Neuronal stem cell (in vitro differentiated cells): ENCODE data around the gene LSAMP.

Experiments
- DNase-seq: peaks from one replicate; pipeline ENCODE4 v3.0.0-alpha.2; 2013; ENCODE audit warnings: low spot score
- H2AFZ ChIP-seq: one replicate; pipeline ENCODE4 v1.6.1; 2013; ENCODE audit warnings: mild to moderate bottlenecking, low read length, inconsistent platforms
- H2AK5ac ChIP-seq: 2 replicates; pipeline ENCODE4 v1.6.1; 2013; ENCODE audit warnings: low read depth, mild to moderate bottlenecking, inconsistent platforms, low read length, moderate library complexity, mixed read lengths
- H2BK120ac ChIP-seq: 2 replicates; pipeline ENCODE4 v1.6.1; 2013; ENCODE audit warnings: low read depth, mild to moderate bottlenecking, inconsistent platforms, low read length, moderate library complexity, mixed read lengths
- H2BK12ac ChIP-seq: one replicate; pipeline ENCODE4 v1.6.1; 2013; ENCODE audit warnings: low read length, inconsistent platforms
- H2BK15ac ChIP-seq: 2 replicates; pipeline ENCODE4 v1.6.1; 2013; ENCODE audit warnings: mild to moderate bottlenecking, low read length, inconsistent platforms, mixed read lengths
- H2BK5ac ChIP-seq: one replicate; pipeline ENCODE4 v1.6.1; 2013; ENCODE audit warnings: inconsistent platforms, mild to moderate bottlenecking, low read length, moderate library complexity
- H3K14ac ChIP-seq: one replicate; pipeline ENCODE4 v1.6.1; 2013; ENCODE audit warnings: low read length, inconsistent platforms
- H3K18ac ChIP-seq: 2 replicates; pipeline ENCODE4 v1.6.1; 2013; ENCODE audit warnings: low read length, inconsistent platforms
- H3K23ac ChIP-seq: 2 replicates; pipeline ENCODE4 v1.6.1; 2013; ENCODE audit warnings: low read depth, mild to moderate bottlenecking, mixed read lengths, low read length, inconsistent platforms; ENCODE audit not compliant: poor library complexity
- H3K27ac ChIP-seq: replicated peaks from 3 replicates; pipeline ENCODE4 v1.5.1; 2013; ENCODE audit warnings: low read length, inconsistent platforms
- H3K27me3 ChIP-seq, 3 experiments: 2 replicates each; pipeline ENCODE4 v1.6.1; 2013; ENCODE audit warnings: low read length in 3 of 3, mild to moderate bottlenecking in 2 of 3, inconsistent platforms in 1 of 3, low read depth in 1 of 3, mixed read lengths in 1 of 3, moderate library complexity in 1 of 3; ENCODE audit not compliant: control insufficient read depth in 3 of 3, insufficient read depth in 3 of 3
- H3K36me3 ChIP-seq, 2 donors: replicated peaks in 1 of 2; 2 replicates each; pipeline ENCODE4 v1.6.1; 2013; ENCODE audit warnings: low read length in 2 of 2; ENCODE audit not compliant: control insufficient read depth in 2 of 2, insufficient read depth in 2 of 2
- H3K4ac ChIP-seq: 2 replicates; pipeline ENCODE4 v1.6.1; 2013; ENCODE audit warnings: inconsistent platforms, mild to moderate bottlenecking, low read length, moderate library complexity
- H3K4me1 ChIP-seq, 2 donors: 1 replicate in 1 of 2; 2 replicates in 1 of 2; pipeline ENCODE4 v1.6.1; 2013; ENCODE audit warnings: low read length in 2 of 2, low read depth in 1 of 2; ENCODE audit not compliant: control insufficient read depth in 2 of 2, insufficient read depth in 1 of 2
- H3K4me2 ChIP-seq: one replicate; pipeline ENCODE4 v1.6.1; 2013; ENCODE audit warnings: mild to moderate bottlenecking, low read length, inconsistent platforms; ENCODE audit not compliant: insufficient read depth, poor library complexity, severe bottlenecking
- H3K4me3 ChIP-seq, 2 donors: 2 replicates each; pipeline ENCODE4 v1.5.1; 2013; ENCODE audit warnings: low read length in 2 of 2, mild to moderate bottlenecking in 2 of 2, inconsistent platforms in 1 of 2, moderate library complexity in 1 of 2
- H3K79me1 ChIP-seq: one replicate; pipeline ENCODE4 v1.6.1; 2013; ENCODE audit warnings: low read depth, mild to moderate bottlenecking, inconsistent platforms, low read length, moderate library complexity
- H3K9ac ChIP-seq: one replicate; pipeline ENCODE4 v1.6.1; 2013; ENCODE audit warnings: mild to moderate bottlenecking, low read depth, low read length, inconsistent platforms; ENCODE audit not compliant: poor library complexity
- H3K9me3 ChIP-seq, 2 donors: replicated peaks in 1 of 2; 2 replicates each; pipeline versions ENCODE3 to v1.6.1; 2013; ENCODE audit warnings: low read length in 2 of 2, mild to moderate bottlenecking in 2 of 2, inconsistent platforms in 1 of 2, low read depth in 1 of 2, mixed read lengths in 1 of 2, moderate library complexity in 1 of 2; ENCODE audit not compliant: control insufficient read depth in 2 of 2, insufficient read depth in 1 of 2
- H4K8ac ChIP-seq: one replicate; pipeline ENCODE4 v1.6.1; 2013; ENCODE audit warnings: low read depth, mild to moderate bottlenecking, inconsistent platforms, low read length, moderate library complexity
- H4K91ac ChIP-seq: one replicate; pipeline ENCODE4 v1.6.1; 2013; ENCODE audit warnings: low read length, low read depth, mild to moderate bottlenecking, inconsistent platforms; ENCODE audit not compliant: poor library complexity
- WGBS, 2 donors: extraction: QIAGEN DNeasy Blood & Tissue Kit; methylation state at CpG; one replicate each; pipeline ENCODE4 v1.1.7; 2013; ENCODE audit warnings: missing lambda C conversion rate in 2 of 2, mixed read lengths in 1 of 2; ENCODE audit not compliant: insufficient read length in 2 of 2, insufficient replicate concordance in 1 of 2; ENCODE audit errors: extremely low coverage in 2 of 2; 5-methylcytosine and 5-hydroxymethylcytosine counted together

LSAMP gene

GRCh38 chr3:115931581-115931980, 513.7 kb downstream of the LSAMP start:
- H3K14ac ChIP-seq = no peak overlapping the region
- no peak overlapping the region for H4K91ac ChIP-seq
- H3K27me3 ChIP-seq = no peaks in the 10 kb centered on the region
- no peak overlapping the region for H4K8ac ChIP-seq
- H3K23ac ChIP-seq = no peak overlapping the region
- no peak overlapping the region for H2AK5ac ChIP-seq
- H3K79me1 ChIP-seq = no peaks in the 10 kb centered on the region
- H3K9ac ChIP-seq = no peak overlapping the region
- H3K18ac ChIP-seq = no peak overlapping the region
- H3K4me2 ChIP-seq = no peak overlapping the region
- H3K27ac ChIP-seq = no peak overlapping the region
- no CpG with 5 or more reads among the region's 2 CpGs for WGBS, 2 donors
- H3K4me1 ChIP-seq = peaks cover 6 to 10% of the 10 kb centered on the region in 2 donors
- no peak overlapping the region for H2BK120ac ChIP-seq
- no peak overlapping the region for H2BK5ac ChIP-seq
- H3K9me3 ChIP-seq = no peaks in the 10 kb centered on the region
- H2AFZ ChIP-seq = no peak overlapping the region
- DNase-seq = no peak
- H3K36me3 ChIP-seq = no peaks in the 10 kb centered on the region
- H2BK15ac ChIP-seq = no peak overlapping the region
- no peak overlapping the region for H2BK12ac ChIP-seq
- no peak overlapping the region for H3K4ac ChIP-seq
- H3K4me3 ChIP-seq = no peak overlapping the region

- H3K36me3 ChIP-seq = no peaks in the 10 kb centered on the region
- no peak overlapping the region for H3K4ac ChIP-seq
- H3K27ac ChIP-seq = no peak overlapping the region
- no peak overlapping the region for H4K8ac ChIP-seq
- H2BK5ac ChIP-seq = no peak overlapping the region
- H3K23ac ChIP-seq = no peak overlapping the region
- no peak overlapping the region for H2BK15ac ChIP-seq
- DNase-seq = no peak
- H2AFZ ChIP-seq = no peak overlapping the region
- H3K9ac ChIP-seq = no peak overlapping the region
- H2BK120ac ChIP-seq = no peak overlapping the region
- no peaks in the 10 kb centered on the region for H3K79me1 ChIP-seq
- no peak overlapping the region for H3K14ac ChIP-seq
- no peak overlapping the region for H2AK5ac ChIP-seq
- peaks cover 6 to 10% of the 10 kb centered on the region in 2 donors for H3K4me1 ChIP-seq
- H3K27me3 ChIP-seq = no peaks in the 10 kb centered on the region
- H2BK12ac ChIP-seq = no peak overlapping the region
- WGBS, 2 donors = no CpG with 5 or more reads among the region's 3 CpGs
- H3K18ac ChIP-seq = no peak overlapping the region
- no peak overlapping the region for H3K4me2 ChIP-seq
- no peak overlapping the region for H4K91ac ChIP-seq
- H3K4me3 ChIP-seq = no peak overlapping the region
- H3K9me3 ChIP-seq = no peaks in the 10 kb centered on the region
These were observed 514.4 kb downstream of the LSAMP start for GRCh38 chr3:115930922-115931321.

GRCh38 chr3:115930168-115930567, 515.1 kb downstream of the LSAMP start:
- no peak overlapping the region for H2AK5ac ChIP-seq
- H2AFZ ChIP-seq = no peak overlapping the region
- no peak overlapping the region for H4K8ac ChIP-seq
- no peak overlapping the region for H3K18ac ChIP-seq
- H3K27me3 ChIP-seq = no peaks in the 10 kb centered on the region
- no peak overlapping the region for H4K91ac ChIP-seq
- no peak overlapping the region for H3K14ac ChIP-seq
- DNase-seq = no peak
- no peak overlapping the region for H3K4me3 ChIP-seq
- H3K4me2 ChIP-seq = no peak overlapping the region
- no CpG with 5 or more reads among the region's 2 CpGs for WGBS, 2 donors
- H2BK120ac ChIP-seq = no peak overlapping the region
- no peaks in the 10 kb centered on the region for H3K79me1 ChIP-seq
- no peak overlapping the region for H3K27ac ChIP-seq
- H3K4ac ChIP-seq = no peak overlapping the region
- peaks cover 6 to 10% of the 10 kb centered on the region in 2 donors for H3K4me1 ChIP-seq
- H2BK5ac ChIP-seq = no peak overlapping the region
- no peak overlapping the region for H2BK12ac ChIP-seq
- no peaks in the 10 kb centered on the region for H3K9me3 ChIP-seq
- H3K23ac ChIP-seq = no peak overlapping the region
- no peak overlapping the region for H3K9ac ChIP-seq
- no peak overlapping the region for H2BK15ac ChIP-seq
- H3K36me3 ChIP-seq = no peaks in the 10 kb centered on the region

- Histone ChIP-seq H3K14ac (no peak overlapping the region), H3K4me2 (no peak overlapping the region), H4K91ac (no peak overlapping the region), H3K36me3 (no peaks in the 10 kb centered on the region), H3K23ac (no peak overlapping the region), H2AFZ (no peak overlapping the region), H3K4ac (no peak overlapping the region), H3K27me3 (no peaks in the 10 kb centered on the region), H3K79me1 (no peaks in the 10 kb centered on the region), H2BK15ac (no peak overlapping the region), H3K4me1 (peaks cover 6 to 10% of the 10 kb centered on the region in 2 donors), H4K8ac (no peak overlapping the region), H3K9ac (no peak overlapping the region), H2BK5ac (no peak overlapping the region), H2BK120ac (no peak overlapping the region), H3K4me3 (no peak overlapping the region), H3K9me3 (no peaks in the 10 kb centered on the region), H2BK12ac (no peak overlapping the region), H2AK5ac (no peak overlapping the region), H3K18ac (no peak overlapping the region), H3K27ac (no peak overlapping the region)
- no peak for DNase-seq
- no CpG with 5 or more reads among the region's 1 CpG for WGBS, 2 donors
These were observed 516.9 kb downstream of the LSAMP start for GRCh38 chr3:115928376-115928775.
